NT2/D1 (cell line): ENCODE data around the gene SPACDR.

Experiments used
- DNase-seq: peaks from one replicate; pipeline ENCODE4 v3.0.0-alpha.2; 2011; ENCODE audit warnings: low read depth, low spot score
- H3K27me3 ChIP-seq: 2 replicates; pipeline ENCODE4 v1.6.0; 2011; ENCODE audit warnings: mild to moderate bottlenecking; ENCODE audit not compliant: insufficient read length, insufficient read depth
- H3K36me3 ChIP-seq: 2 replicates; pipeline ENCODE4 v1.6.1; 2011; ENCODE audit warnings: mild to moderate bottlenecking, low read length, mixed read lengths; ENCODE audit not compliant: insufficient read depth, insufficient read length
- H3K4me1 ChIP-seq: 2 replicates; pipeline ENCODE4 v1.5.1; 2011; ENCODE audit not compliant: insufficient read depth, insufficient read length
- H3K4me3 ChIP-seq: 2 replicates; pipeline ENCODE4 v1.5.1; 2011; ENCODE audit warnings: low read depth; ENCODE audit not compliant: insufficient read length
- H3K9ac ChIP-seq: 2 replicates; pipeline ENCODE4 v1.6.0; 2011; ENCODE audit warnings: low read depth; ENCODE audit not compliant: insufficient read length
- H3K9me3 ChIP-seq: 2 replicates; pipeline ENCODE4 v1.5.1; 2011; ENCODE audit warnings: mild to moderate bottlenecking, low read length; ENCODE audit not compliant: insufficient read depth
- SUZ12 ChIP-seq: IDR thresholded peaks from 2 replicates; pipeline ENCODE4 v1.6.1; 2011; ENCODE audit not compliant: insufficient read length, insufficient read depth; ENCODE audit errors: extremely low read depth
- YY1 ChIP-seq: IDR thresholded peaks from 2 replicates; pipeline ENCODE4 v1.6.1; 2011; ENCODE audit not compliant: insufficient read length, insufficient read depth
- ZNF274 ChIP-seq: IDR thresholded peaks from 2 replicates; pipeline ENCODE4 v1.6.1; 2011; ENCODE audit warnings: mild to moderate bottlenecking, low read depth, low read length

SPACDR gene

DNA sequence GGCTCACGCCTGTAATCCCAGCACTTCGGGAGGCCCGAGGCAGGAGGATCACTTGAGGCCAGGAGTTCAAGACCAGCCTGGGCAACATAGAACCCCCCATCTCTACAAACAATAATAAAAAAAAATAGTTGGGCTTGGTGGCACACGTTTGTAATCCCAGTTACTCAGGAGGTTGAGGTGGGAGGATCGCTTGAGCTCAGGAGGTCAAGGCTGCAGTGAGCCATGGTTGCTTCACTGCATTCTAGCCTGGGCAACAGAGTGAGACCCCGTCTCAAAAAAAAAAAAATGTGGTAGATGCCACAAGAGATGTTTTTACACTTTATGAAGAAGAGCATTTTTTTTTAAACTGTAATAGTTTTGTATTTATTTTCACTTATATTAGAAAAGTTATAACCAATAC is 32.4 kb upstream of the SPACDR start:
- H3K9me3 ChIP-seq, result no peaks in the 10 kb centered on the region
- peaks cover 14% of the 10 kb centered on the region for H3K27me3 ChIP-seq
- H3K36me3 ChIP-seq, result no peaks in the 10 kb centered on the region
- H3K4me3 ChIP-seq, result no peak overlapping the region
- no peaks in the 10 kb centered on the region for H3K4me1 ChIP-seq
- TF ChIP-seq YY1 (no peak), SUZ12 (no peak), ZNF274 (no peak)
- no peak for DNase-seq
- no peak overlapping the region for H3K9ac ChIP-seq

GRCh38 chr7:100493476-100494264 is 29.6 kb upstream of the SPACDR start:
- Histone ChIP-seq H3K4me1 (peaks cover 11% of the 10 kb centered on the region), H3K27me3 (peaks cover 14% of the 10 kb centered on the region), H3K36me3 (no peaks in the 10 kb centered on the region), H3K9ac (peak overlapping the region; percentile 50), H3K9me3 (no peaks in the 10 kb centered on the region), H3K4me3 (peak overlapping the region; percentile 26)
- no peak for TF ChIP-seq YY1
- no peak for TF ChIP-seq ZNF274
- no peak for TF ChIP-seq SUZ12
- no peak for DNase-seq

GRCh38 chr7:100492738-100493475 is 28.8 kb upstream of the SPACDR start:
- Histone ChIP-seq H3K4me3 (peak overlapping the region; percentile 26), H3K36me3 (no peaks in the 10 kb centered on the region), H3K27me3 (peaks cover 14% of the 10 kb centered on the region), H3K4me1 (peaks cover 11% of the 10 kb centered on the region), H3K9ac (peak overlapping the region; percentile 50), H3K9me3 (no peaks in the 10 kb centered on the region)
- TF ChIP-seq ZNF274, result no peak
- no peak for TF ChIP-seq YY1
- no peak for TF ChIP-seq SUZ12
- no peak for DNase-seq

- Histone ChIP-seq H3K4me1 (peaks cover 15% of the 10 kb centered on the region), H3K4me3 (no peak overlapping the region), H3K27me3 (peaks cover 14% of the 10 kb centered on the region), H3K36me3 (no peaks in the 10 kb centered on the region), H3K9me3 (no peaks in the 10 kb centered on the region), H3K9ac (no peak overlapping the region)
- TF ChIP-seq ZNF274, result no peak
- TF ChIP-seq YY1, result no peak
- TF ChIP-seq SUZ12, result no peak
- no peak for DNase-seq
These were observed 27.1 kb upstream of the SPACDR start for GRCh38 chr7:100491192-100491578.

DNA sequence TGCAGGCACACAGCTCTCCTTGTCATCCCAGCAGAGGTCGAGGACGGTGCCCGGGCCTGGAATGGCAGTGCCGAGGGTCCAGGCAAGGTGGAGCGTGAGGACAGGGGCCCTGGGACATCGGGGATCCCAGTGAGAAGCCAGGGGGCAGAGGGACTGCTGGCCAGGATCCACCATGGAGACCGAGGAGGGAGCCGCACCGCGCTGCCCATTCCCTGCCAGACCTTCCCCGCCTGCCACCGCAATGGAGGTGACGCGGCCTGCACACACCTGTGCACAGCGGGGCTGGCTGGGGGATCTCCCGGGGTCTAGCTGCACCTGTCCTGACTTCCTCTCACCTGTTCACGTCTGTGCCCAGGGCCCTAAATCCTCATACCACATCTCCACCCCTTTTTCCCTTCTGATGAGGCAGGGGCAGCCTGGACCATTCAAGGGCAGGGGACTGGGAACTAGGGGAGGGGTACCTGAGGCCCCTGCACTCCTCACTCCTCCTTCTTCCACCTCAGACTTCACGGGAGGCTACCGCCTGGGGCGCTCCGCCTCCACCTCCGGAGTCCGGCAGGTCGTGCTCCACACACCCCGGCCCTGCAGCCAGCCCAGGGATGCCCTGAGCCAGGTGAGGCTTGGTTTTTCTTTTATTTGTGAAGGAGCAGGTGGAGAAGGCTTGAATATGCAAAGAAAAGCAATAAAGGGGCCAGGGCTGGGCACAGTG is 26.6 kb upstream of the SPACDR start:
- Histone ChIP-seq H3K27me3 (peaks cover 14% of the 10 kb centered on the region), H3K36me3 (no peaks in the 10 kb centered on the region), H3K4me1 (peaks cover 19% of the 10 kb centered on the region), H3K9me3 (no peaks in the 10 kb centered on the region), H3K9ac (no peak overlapping the region), H3K4me3 (no peak overlapping the region)
- TF ChIP-seq SUZ12, result no peak
- TF ChIP-seq YY1, result no peak
- no peak for TF ChIP-seq ZNF274
- DNase-seq, result no peak

- no peak for TF ChIP-seq ZNF274
- no peak for TF ChIP-seq YY1
- TF ChIP-seq SUZ12, result no peak
- H3K4me3 ChIP-seq, result no peak overlapping the region
- H3K27me3 ChIP-seq, result peaks cover 14% of the 10 kb centered on the region
These were observed 25.8 kb upstream of the SPACDR start for GRCh38 chr7:100489824-100490223.

GRCh38 chr7:100489121-100489520 is 25.1 kb upstream of the SPACDR start:
- peaks cover 25% of the 10 kb centered on the region for H3K4me1 ChIP-seq
- DNase-seq, result no peak
- peaks cover 14% of the 10 kb centered on the region for H3K27me3 ChIP-seq
- H3K9me3 ChIP-seq, result no peaks in the 10 kb centered on the region
- H3K36me3 ChIP-seq, result no peaks in the 10 kb centered on the region
- no peak for TF ChIP-seq SUZ12
- no peak for TF ChIP-seq ZNF274
- no peak overlapping the region for H3K9ac ChIP-seq
- H3K4me3 ChIP-seq, result no peak overlapping the region

More at GRCh38 chr7:100489824-100490223, 25.8 kb upstream of the SPACDR start:
- peak; percentile 99 for DNase-seq
- Histone ChIP-seq H3K9ac (no peak overlapping the region), H3K36me3 (no peaks in the 10 kb centered on the region), H3K9me3 (no peaks in the 10 kb centered on the region), H3K4me1 (peaks cover 20% of the 10 kb centered on the region)
